Subcutaneous adipose tissue (tissue), 4 donors: Measurements from ENCODE around the gene MRPL53. TPM values are rescaled to one million over a fixed set of nuclear protein-coding genes. Genes with fewer than 3 reads are reported as not detected.

Experiments
- CTCF ChIP-seq: fragments of 450-650 bp; IDR thresholded peaks from one replicate; pipeline ENCODE4 v1.5.1; 2016; ENCODE audit warnings: low read depth, mild to moderate bottlenecking, control low read depth, antibody characterized with exemption, moderate library complexity
- total RNA-seq, 4 donors: library from RNA; depleted of rRNA; stranded (reverse); fragments of >200 nt; gene quantifications; one replicate each; pipeline ENCODE4 v1.1.0, GENCODE V29; 2016

The MRPL53 gene
- total RNA-seq, 4 donors from 2014 or later, result 31.3 to 41.8 (median 33.5) TPM

DNA sequence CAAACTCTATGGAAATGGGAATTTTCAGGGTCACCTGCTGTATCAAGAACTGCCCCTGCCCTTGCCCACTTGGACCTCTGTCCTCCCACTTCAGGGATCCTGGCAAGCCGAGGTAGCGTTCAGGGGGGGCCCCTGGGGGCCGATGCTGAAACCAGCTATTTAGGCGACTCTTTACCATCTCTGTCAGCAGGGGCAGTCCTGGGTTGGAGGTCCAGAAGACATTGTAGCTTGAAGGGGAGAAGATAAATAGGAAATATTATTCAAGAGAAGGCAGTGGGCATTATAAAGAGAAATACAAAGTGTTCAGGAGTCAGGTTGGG lies 9.7 kb downstream of the MRPL53 start:
- no peak for TF ChIP-seq CTCF

GRCh38 chr2:74462054-74462785 lies 10.3 kb downstream of the MRPL53 start:
- TF ChIP-seq CTCF, result no peak

GRCh38 chr2:74461187-74462053 lies 11.1 kb downstream of the MRPL53 start:
- TF ChIP-seq CTCF, result no peak

GRCh38 chr2:74458938-74459363 lies 13.5 kb downstream of the MRPL53 start:
- no peak for TF ChIP-seq CTCF

GRCh38 chr2:74458132-74458937 lies 14.1 kb downstream of the MRPL53 start, which contains the start of gene WBP1:
TSS of gene WBP1 (plus strand) at chr2:74458438. CDS start at chr2:74458603, 165 bp downstream.
- no peak for TF ChIP-seq CTCF

DNA sequence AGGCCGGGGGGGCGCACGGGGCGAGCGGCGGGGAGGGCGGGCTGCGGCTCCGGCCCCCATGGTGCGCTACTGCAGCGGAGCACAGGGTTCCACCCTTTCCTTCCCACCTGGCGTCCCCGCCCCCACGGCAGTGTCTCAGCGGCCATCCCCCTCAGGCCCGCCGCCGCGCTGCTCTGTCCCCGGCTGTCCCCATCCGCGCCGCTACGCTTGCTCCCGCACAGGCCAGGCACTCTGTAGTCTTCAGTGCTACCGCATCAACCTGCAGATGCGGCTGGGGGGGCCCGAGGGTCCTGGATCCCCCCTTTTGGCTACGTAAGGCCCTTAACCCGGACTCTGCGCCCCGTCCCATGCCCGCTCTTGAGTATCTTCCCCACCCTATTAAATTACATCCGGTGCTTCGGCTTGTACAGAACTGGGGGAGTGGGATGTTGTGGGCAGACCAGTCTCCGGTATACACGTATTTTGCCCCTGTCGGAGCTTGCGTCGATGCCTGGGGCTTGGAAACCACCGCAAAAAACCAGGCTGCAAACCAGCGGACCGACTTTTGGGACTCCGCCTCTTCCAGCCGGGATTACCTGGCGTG lies 14.8 kb downstream of the MRPL53 start:
- no peak for TF ChIP-seq CTCF
